SKM-1 treated with dmso at 0.1 percent for 144 hours (cell line): ENCODE results near the gene SRP68.
"Not testable (repeated sequence)": the region's sequence is repeated elsewhere in the genome, so short reads cannot be mapped to it uniquely, and the experiment has no call there.

Experiments used
- DNase-seq: peaks from one replicate; lab custom pipeline; 2025; ENCODE audit not compliant: unreplicated experiment; lab: John Stamatoyannopoulos, UW

The SRP68 gene

GRCh38 chr17:76076765-76077583 is 4.7 kb upstream of the SRP68 start:
- no peak for DNase-seq

DNA sequence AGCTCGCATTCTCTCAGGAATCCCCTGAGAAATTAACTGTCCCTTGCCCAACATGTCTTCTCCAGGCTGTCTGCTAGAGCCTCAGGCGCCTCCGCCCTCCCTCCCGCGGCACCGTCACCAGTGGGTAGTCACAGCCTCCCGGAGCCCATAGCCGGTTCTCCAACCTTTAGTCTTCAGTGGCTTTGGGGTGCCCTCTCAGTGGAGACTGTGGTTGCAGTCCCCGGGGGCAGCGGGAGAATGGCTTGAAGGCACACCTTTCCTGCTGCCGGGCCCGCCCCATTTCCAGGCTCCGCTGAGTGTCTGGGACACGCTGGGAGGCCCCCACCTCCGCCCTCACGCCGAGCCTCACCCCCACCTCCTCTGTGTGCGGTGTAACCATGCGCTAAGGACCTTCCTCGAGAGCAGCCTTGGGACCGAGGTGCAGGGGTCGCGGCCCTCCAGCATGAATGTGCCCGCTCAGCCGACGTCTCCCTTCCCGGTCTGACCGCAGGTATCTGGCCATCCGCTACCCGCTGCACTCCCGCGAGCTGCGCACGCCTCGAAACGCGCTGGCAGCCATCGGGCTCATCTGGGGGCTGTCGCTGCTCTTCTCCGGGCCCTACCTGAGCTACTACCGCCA is 3.9 kb upstream of the SRP68 start:
- no peak for DNase-seq

DNA sequence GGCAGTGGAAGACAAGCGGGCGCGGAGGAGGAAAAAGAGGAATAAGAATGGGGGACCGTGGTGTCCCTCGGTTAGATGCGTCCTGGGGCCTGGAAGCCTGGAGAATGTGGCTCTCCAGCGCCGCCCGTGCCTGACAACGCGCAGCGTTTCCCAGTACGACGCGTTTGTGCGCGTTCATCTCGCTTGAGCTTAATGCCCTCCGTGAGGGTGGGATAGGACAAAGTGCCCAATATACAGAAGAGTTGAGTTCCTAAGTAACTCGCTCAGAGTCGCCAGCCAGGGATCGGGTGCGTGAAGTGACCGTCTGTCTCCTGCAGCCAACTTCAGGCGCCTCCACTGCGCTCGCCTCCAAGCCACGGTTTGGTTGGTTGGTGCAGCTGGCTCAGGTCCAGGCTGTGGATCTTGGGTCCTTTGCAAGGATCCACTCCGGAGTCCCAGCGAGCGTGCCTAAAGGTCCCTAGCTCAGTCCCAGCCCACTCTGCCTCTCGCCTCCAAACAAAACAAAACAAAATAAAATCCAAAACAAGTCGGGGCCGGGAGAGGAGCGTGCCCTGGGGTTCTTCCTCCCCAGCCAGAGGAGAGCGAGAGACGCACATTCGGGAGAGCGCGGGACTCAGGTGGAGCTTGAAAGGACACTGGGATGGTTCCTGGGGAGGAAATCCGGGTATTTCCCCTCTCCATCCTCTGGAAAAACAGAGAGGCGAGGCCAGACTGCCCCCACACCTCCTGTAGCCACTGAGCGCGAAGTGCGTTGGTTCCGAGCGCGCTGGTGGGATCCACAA is 3.2 kb upstream of the SRP68 start:
- DNase-seq: no peak

DNA sequence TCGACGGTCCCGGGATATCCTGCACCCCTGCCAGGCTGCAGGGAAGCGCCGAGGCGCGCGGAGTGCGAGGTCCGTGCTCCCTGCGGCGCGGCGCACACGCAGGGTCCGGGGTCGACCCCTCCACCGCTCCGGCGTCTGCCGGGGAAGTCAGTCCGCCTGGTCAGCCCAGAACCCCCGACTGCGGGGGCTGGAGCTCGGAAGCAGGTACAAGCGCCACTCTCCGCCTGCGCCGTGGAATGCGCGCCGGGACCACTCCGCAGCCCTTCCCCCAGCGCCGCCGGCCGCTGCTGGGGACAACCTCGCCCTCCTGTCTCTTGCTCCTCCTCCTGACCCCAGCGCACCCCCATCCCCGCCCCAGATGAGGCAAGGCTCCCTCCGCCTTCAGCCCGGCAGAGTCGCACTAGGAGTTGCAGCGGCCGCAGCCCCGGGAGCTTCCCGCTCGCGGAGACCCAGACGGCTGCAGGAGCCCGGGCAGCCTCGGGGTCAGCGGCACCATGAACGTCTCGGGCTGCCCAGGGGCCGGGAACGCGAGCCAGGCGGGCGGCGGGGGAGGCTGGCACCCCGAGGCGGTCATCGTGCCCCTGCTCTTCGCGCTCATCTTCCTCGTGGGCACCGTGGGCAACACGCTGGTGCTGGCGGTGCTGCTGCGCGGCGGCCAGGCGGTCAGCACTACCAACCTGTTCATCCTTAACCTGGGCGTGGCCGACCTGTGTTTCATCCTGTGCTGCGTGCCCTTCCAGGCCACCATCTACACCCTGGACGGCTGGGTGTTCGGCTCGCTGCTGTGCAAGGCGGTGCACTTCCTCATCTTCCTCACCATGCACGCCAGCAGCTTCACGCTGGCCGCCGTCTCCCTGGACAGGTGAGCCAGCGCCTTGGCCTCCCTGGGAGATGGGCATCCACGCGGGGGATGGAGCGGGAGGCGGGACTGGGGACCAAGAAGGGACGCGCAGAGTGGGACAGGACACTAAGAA is 2.4 kb upstream of the SRP68 start, which contains the start of gene GALR2:
Gene GALR2, plus strand, starts transcription at position 392 of the 974 bp plus-strand sequence. Its CDS starts 103 bp downstream, at position 495.
- DNase-seq: peak; percentile 32

DNA sequence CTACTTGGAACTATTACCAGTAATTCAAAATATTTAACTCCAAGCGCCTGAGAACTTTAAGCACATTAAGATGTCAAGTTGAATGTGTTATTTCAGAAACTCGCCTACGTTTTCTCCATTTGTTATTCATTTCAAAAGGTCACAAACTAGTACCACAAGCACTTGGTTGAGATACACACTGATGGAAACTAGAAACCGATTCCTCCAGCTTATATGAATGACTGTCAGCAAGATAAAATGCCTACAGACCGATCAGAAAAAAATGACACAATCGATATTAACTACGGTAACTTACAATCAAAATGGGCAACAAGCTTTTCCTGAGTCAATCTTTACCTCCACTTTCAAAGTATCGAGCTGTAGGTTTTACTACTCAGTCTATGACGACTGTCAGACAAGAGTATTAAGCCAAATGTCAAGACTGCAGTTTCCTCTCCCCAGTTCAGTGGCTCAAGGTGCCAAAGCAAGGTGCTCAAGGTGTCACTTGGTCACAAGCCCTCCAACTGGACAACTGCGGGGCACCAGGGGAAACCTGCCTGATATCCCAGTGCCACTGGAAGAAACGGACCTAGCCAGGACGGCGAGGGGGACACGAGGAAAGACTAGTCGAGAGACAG is 678 bp downstream of the SRP68 start:
- DNase-seq: no peak

- no peak for DNase-seq
Measured at GRCh38 chr17:76065775-76066174, 6.5 kb downstream of the SRP68 start.

DNA sequence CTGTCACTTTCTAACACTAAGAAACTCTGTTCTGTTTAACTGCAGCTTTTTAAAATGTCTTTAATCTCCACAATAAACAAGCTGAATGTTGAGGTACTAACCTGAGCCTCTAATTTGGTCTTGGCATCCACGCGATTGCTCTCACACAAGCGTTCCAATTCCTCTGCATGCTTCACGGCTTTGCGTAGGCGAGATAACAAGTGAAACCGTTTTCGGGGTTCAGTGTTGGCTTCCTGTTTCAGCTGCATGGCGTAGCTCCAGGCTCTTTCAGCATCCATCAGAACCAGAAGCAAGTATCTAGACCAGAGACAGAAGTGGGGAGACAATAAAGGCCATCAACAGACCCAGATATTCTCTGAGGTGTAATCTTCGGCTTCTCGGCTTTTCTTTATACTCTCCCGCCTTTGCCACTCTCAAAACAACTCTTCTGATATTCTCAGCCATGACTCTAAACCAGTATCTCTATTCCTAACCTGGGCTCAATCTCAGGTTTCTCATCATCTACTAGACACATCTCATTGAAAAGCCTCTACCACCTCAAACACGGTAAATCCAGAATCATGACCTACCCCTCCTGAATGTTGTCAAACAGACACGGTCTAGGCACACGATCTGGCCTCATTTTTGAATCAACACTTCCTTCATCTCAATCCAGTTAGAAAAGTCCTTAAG is 8.3 kb downstream of the SRP68 start:
- DNase-seq: no peak

DNA sequence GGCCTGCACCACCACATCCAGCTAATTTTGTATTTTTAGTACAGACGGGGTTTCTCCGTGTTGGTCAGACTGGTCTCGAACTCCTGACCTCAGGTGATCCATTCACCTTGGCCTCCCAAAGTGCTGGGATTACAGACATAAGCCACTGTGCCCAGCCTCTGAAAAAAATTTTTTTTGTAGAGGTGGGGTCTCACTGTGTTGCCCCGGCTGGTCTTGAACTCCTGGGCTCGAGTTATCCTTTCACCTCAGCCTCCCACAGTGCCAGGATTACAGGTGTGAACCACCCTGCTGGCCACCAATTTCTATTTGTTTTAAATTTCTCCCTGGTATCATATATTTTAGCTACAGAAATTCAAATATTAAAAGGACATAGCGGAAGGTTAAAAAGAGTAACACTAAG is 14.1 kb downstream of the SRP68 start:
- DNase-seq: not testable (repeated sequence)

DNA sequence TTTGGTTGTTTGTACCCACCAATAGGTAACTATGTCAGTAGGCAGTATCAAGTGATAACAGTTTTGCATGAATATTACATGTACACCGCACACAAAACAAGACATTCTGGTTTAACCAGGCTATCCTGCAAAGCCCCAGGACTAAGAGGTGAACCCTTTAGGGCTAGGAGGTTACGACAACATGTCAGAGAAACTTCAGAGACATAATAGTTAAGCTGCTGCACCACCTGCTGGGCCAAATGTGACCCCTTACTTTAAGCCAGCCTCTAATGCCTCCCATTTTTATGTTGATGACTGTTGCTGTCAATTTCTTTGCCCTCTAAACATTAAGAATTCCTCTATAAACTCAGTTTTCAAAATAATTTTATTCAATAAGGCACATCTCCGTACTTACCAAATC is 15.4 kb downstream of the SRP68 start:
- no peak for DNase-seq

DNA sequence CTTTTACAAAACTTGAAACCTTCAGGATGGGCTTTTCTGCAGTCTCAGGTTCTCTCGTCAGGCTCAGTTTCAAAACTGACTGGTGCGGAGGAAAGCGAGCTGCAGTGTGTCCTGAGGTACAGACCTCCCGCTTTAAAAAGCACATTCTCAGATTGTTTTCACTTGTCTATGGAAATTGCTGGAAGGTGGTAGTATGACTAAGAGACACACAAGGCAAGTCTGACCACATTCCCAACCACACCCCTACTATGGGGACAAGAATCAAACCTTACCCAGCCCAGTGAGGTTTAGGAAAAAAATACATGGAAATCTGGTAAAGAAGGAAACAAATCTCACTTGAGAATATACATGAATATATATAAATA is 18.2 kb downstream of the SRP68 start:
- DNase-seq: no peak

GRCh38 chr17:76053246-76054111 is 18.8 kb downstream of the SRP68 start:
- DNase-seq: no peak

GRCh38 chr17:76051561-76051960 is 20.8 kb downstream of the SRP68 start:
- DNase-seq: no peak

DNA sequence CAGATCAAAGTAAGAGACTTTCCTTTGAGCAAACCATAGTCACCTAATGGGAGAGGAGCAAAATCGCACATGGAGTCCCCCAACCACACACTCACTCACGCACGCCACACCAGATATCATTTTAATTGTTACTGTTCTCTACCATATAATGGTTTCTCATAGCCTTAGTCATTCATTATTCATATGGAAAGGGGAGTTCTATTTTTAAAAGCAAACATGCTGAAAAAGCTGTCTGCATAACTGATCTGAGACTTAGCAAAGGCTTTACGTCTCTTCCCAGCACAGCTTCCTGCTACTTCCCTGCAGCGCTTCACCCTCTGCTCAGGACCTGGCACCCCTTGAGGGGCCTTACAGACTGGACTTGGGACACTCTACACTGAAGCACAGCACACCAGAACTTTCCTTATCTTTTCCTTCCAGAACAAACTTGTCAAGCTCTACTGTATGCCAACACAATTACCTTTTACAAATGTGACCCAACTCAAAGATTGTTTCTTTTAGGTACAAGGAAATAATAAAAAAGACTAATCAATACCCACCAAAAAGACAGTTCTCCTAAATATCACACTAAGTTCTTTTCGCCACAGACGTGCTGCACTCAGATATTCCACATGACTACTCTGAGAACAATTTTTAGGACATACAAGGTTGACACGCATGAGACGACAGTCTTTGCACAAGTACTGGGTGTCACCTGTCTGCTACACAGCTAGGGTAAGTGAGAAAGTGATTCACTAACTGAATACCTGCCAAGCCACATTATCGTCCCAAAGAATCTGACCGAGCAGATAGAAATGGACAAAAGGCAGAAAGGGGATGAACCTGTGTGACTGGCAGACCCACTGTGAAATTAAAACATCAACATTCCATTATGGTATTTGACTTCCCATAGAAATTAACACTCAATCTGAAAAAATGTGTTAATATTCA is 21.5 kb downstream of the SRP68 start:
- no peak for DNase-seq

GRCh38 chr17:76049836-76050537 is 22.3 kb downstream of the SRP68 start:
- DNase-seq: no peak

- DNase-seq: no peak
Measured at GRCh38 chr17:76049239-76049638, 23.1 kb downstream of the SRP68 start.

GRCh38 chr17:76048711-76049110 is 23.6 kb downstream of the SRP68 start:
- no peak for DNase-seq

DNA sequence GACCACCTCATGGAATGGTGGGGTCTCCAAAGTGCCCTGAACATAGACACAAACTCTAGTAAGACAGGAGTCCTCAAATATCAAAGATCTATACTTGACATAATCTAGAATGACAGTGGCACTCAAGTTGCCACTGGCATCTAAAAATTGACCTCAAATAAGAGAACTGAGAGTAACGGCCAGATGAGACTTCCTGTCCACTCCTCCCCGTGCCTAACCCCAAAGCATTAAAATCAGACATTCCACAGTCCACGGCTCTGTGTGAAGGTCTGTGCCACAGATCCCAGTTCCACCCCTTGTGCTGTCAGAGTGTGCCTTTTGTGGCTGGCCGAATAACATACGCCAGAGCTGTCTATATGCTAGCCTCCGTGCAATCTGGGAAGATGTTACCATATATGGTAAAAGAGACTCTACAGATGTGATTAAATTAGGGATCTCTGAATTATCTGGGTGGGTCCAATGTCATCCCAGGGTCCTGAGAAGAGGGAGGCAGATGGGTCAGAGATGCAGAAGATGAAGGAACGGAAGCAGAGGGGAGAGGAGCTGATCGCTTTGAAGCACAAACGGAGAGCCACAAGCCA is 24.2 kb downstream of the SRP68 start:
- DNase-seq: no peak
